Glutamatergic neuron (in vitro differentiated cells): ENCODE results near the gene ITPRID1. TPM values are rescaled to one million over a fixed set of nuclear protein-coding genes. Genes with fewer than 3 reads are reported as not detected.

ENCODE experiments used
- DNase-seq: peaks from one replicate; pipeline ENCODE4 v3.0.0; 2022
- H3K27ac Mint-ChIP-seq: one replicate; pipeline ENCODE4 v1.8.0; 2020; ENCODE audit warnings: mild to moderate bottlenecking, mixed read lengths, inconsistent platforms; ENCODE audit not compliant: unreplicated experiment
- H3K27me3 Mint-ChIP-seq: one replicate; pipeline ENCODE4 v1.8.0; 2020; ENCODE audit warnings: mild to moderate bottlenecking, moderate library complexity, mixed read lengths, inconsistent platforms; ENCODE audit not compliant: unreplicated experiment
- H3K36me3 Mint-ChIP-seq: one replicate; pipeline ENCODE4 v1.8.0; 2020; ENCODE audit warnings: mild to moderate bottlenecking, mixed read lengths, inconsistent platforms; ENCODE audit not compliant: unreplicated experiment
- H3K4me1 Mint-ChIP-seq: one replicate; pipeline ENCODE4 v1.8.0; 2020; ENCODE audit warnings: mild to moderate bottlenecking, low read depth, mixed read lengths, inconsistent platforms; ENCODE audit not compliant: unreplicated experiment
- H3K4me3 Mint-ChIP-seq: one replicate; pipeline ENCODE4 v1.8.0; 2020; ENCODE audit warnings: mild to moderate bottlenecking, mixed read lengths, inconsistent platforms; ENCODE audit not compliant: unreplicated experiment
- H3K9me3 Mint-ChIP-seq: one replicate; pipeline ENCODE4 v1.8.0; 2020; ENCODE audit warnings: mild to moderate bottlenecking, moderate library complexity, mixed read lengths, inconsistent platforms; ENCODE audit not compliant: unreplicated experiment
- total RNA-seq: library from RNA; stranded (reverse); fragmentation: NEBNext Ultra II Directional; extraction: Animal tissue kit (Norgen Biotek cat#: 25700); gene quantifications from one replicate; pipeline ENCODE4 v1.2.1, GENCODE V29; 2021; ENCODE audit not compliant: unreplicated experiment
- TF ChIP-seq, protein P1 (sequence below): fragments of 200-600 bp; sonication (generic); IDR thresholded peaks from one replicate; pipeline ENCODE4 v1.5.0; 2021; ENCODE audit not compliant: partially characterized antibody, unreplicated experiment

Gene ITPRID1
- total RNA-seq, 1 donor from 2014 or later = not detected

DNA sequence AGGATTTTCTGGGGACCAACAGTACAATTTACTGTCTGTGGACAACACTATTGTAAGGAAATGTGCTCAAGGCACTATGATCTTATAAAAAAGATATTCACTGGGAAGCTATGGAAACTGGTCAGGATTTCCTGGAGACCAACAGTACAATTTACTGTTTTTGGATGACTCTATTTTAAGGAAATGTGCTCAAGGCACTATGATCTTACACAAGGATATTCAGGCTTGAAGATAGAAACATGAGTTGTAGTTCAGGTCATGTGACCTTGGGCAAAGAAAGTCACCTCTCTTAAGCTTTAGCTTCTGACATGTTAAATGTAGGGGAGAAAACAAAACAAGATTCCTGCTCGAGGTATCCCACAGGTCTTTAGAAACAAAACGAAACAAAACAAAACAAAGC is 1.7 kb upstream of the ITPRID1 start:
- Mint-ChIP-seq H3K4me1 (no peaks in the 10 kb centered on the region), H3K27me3 (no peaks in the 10 kb centered on the region), H3K9me3 (peaks cover 2% of the 10 kb centered on the region), H3K27ac (no peak overlapping the region), H3K4me3 (no peak overlapping the region), H3K36me3 (peaks cover 2% of the 10 kb centered on the region)
- TF ChIP-seq, protein P1, sequence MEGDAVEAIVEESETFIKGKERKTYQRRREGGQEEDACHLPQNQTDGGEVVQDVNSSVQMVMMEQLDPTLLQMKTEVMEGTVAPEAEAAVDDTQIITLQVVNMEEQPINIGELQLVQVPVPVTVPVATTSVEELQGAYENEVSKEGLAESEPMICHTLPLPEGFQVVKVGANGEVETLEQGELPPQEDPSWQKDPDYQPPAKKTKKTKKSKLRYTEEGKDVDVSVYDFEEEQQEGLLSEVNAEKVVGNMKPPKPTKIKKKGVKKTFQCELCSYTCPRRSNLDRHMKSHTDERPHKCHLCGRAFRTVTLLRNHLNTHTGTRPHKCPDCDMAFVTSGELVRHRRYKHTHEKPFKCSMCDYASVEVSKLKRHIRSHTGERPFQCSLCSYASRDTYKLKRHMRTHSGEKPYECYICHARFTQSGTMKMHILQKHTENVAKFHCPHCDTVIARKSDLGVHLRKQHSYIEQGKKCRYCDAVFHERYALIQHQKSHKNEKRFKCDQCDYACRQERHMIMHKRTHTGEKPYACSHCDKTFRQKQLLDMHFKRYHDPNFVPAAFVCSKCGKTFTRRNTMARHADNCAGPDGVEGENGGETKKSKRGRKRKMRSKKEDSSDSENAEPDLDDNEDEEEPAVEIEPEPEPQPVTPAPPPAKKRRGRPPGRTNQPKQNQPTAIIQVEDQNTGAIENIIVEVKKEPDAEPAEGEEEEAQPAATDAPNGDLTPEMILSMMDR = no peak
- DNase-seq = no peak

DNA sequence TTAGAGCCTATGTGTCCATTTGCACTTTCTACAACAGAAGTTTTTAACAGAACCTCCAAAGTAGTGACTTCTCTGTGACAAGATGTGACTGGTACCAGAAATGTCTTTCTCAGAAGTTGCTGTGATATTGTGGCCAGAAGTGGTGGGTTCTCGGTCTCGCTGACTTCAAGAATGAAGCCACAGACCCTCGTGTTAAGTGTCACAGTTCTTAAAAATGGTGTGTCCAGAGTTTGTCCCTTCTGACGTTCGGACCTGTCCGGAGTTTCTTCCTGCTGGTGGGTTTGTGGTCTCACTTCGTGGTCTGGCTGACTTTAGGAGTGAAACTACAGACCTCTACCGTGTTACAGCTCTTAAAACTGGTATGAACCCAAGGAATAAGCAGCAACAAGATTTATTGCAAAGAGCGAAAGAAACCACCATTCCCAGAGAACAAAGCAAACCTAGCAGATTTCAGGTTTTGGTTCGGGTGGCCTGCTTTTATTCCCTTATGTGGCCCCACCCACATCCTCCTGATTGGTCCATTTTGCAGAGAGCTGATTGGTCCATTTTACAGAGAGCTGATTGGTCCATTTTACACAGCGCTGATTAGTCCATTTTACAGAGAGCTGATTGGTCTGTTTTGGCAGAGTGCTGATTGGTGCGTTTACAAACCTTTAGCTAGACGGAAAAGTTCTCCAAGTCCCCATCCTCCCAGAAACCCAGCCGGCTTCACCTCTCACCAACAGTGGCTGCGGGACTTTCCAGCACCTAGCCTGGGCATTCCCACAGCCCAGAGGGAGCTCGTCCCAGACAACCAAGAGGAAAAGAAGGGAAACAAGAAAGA is 3.0 kb downstream of the ITPRID1 start:
- no peak for DNase-seq
- Mint-ChIP-seq H3K36me3 (no peaks in the 10 kb centered on the region), H3K4me3 (no peak overlapping the region), H3K27ac (no peak overlapping the region), H3K4me1 (no peaks in the 10 kb centered on the region), H3K9me3 (no peaks in the 10 kb centered on the region), H3K27me3 (no peaks in the 10 kb centered on the region)
- TF ChIP-seq, protein P1 = no peak

DNA sequence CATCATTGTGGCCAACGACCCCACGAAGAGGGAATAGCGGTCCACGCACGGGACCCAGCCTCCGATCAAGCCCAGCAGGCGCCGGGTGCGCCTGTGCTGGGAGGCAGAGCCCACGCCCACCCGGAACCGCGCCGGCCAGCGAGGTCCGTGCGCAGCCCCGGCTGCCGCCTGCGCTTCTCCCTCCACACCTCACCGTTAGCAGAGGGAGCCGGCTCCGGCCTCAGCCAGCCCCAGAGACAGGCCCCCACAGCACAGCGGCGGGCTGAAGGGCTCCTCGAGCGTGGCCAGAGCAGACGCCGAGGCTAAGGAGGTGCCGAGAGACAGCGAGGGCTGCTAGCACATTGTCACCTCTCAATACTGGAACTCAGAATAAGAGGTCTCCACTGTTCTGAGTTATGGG is 3.6 kb downstream of the ITPRID1 start:
- no peak for DNase-seq
- TF ChIP-seq, protein P1 = no peak
- Mint-ChIP-seq H3K9me3 (no peaks in the 10 kb centered on the region), H3K27ac (no peak overlapping the region), H3K36me3 (no peaks in the 10 kb centered on the region), H3K4me1 (no peaks in the 10 kb centered on the region), H3K4me3 (no peak overlapping the region), H3K27me3 (no peaks in the 10 kb centered on the region)

DNA sequence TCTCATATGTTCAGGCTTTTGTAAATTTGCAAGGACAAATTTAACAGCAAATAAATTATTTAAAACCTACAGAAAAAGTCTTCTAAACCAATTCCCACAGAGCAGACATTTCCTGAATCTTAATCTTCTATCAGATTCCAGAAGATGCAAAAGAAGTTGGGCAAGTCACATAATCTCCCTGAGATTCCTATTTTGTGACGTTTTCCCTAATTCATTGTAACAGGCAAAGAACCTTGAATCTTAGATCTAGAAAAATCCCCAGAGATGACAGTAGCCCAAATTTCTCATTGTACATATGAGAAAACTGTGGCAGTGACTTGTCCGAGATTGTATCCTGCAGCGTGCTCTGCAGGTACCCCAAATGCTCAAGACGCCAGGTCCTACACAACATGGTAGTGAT is 4.9 kb downstream of the ITPRID1 start:
- H3K27me3 Mint-ChIP-seq = no peaks in the 10 kb centered on the region
- H3K4me1 Mint-ChIP-seq = no peaks in the 10 kb centered on the region
- TF ChIP-seq, protein P1 = no peak
- no peaks in the 10 kb centered on the region for H3K9me3 Mint-ChIP-seq
- no peak overlapping the region for H3K4me3 Mint-ChIP-seq
- no peaks in the 10 kb centered on the region for H3K36me3 Mint-ChIP-seq
- DNase-seq = no peak
- no peak overlapping the region for H3K27ac Mint-ChIP-seq

DNA sequence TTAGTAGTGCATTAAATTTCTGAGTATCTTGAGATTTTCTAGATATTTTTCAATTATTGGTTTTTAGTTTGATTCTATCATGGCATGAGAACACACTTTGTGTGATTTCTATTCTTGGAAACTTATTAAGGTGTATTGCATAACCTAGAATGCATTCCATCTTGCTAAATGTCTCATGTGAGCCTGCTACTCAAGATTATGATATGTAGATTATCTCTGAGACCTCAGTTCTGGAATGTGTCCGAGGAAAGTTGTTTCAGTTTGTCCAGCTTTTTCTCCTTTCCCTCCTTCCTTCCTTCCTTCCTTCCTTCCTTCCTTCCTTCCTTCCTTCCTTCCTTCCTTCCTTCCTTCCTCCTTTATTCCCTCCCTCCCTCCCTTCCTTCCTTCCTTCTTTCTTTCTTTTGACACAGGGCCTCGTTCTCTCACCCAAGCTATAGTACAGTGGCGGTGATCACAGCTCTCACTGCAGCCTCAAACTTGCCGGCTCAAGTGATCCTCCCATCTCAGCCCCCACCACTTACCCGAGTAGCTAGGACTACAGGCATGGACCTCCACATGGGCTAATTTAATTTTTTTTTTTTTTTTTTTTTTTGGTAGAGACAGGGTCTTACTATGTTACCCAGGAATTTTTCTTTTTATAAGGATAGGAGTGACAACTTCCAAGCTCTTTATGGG is 7.6 kb downstream of the ITPRID1 start:
- Mint-ChIP-seq H3K4me1 (no peaks in the 10 kb centered on the region), H3K36me3 (no peaks in the 10 kb centered on the region), H3K27ac (no peak overlapping the region), H3K9me3 (no peaks in the 10 kb centered on the region), H3K27me3 (no peaks in the 10 kb centered on the region), H3K4me3 (no peak overlapping the region)
- TF ChIP-seq, protein P1 = no peak
- DNase-seq = no peak
